ENCODE results near the gene FGFR2. TPM values are rescaled to one million over a fixed set of nuclear protein-coding genes. Genes with fewer than 3 reads are reported as not detected.

The FGFR2 gene
- total RNA-seq, 2 experiments from 2014 or later = 0.14 to 0.22 TPM

DNA sequence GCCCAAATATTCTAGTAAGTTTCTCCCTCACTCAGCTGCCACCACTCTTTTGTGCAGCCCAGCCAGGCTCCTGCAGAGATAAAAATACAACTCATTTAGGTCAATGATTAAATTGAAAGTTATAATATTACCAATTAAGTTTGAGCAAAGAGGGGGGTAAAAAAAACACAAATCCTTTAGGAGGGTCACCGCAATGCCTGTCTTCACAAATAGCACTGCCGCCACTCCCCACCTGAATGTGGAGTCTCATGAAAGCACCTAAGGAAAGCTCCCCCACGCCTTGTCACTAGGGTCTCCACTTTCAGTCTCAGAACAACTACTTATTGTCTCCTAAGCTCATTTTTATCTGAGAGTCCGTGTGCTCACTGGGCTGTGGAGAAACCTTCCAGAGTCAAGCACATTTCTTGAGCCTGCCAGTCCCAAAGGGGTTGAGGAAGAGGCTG lies 148.7 kb downstream of the FGFR2 start:
- intact Hi-C loops (cut with DNase I, micrococcal nuclease) = no loop called here
- Mint-ChIP-seq H3K4me1 (ENCODE audit: low read depth) (no peaks in the 10 kb centered on the region), H3K9me3 (peaks cover 2% of the 10 kb centered on the region), H3K4me3 (no peak overlapping the region), H3K36me3 (ENCODE audit: low read depth) (no peaks in the 10 kb centered on the region), H3K27ac (no peak overlapping the region), H3K27me3 (no peaks in the 10 kb centered on the region)
- DNase-seq (no peak), ATAC-seq (ENCODE audit: poor library complexity) (no peak)
- Histone ChIP-seq H3K27me3 (ENCODE audit: control insufficient read depth in 1 of 2, insufficient read depth in 2 of 2, low read length in 2 of 2) (no peaks in the 10 kb centered on the region), H3K27ac (ENCODE audit: low read depth in 1 of 2, low read length in 2 of 2) (no peak overlapping the region), H3K36me3 (ENCODE audit: insufficient read depth, low read length) (no peaks in the 10 kb centered on the region), H3K9me3 (ENCODE audit: control insufficient read depth in 1 of 2, insufficient read depth in 1 of 2, low read length in 2 of 2) (no peaks in the 10 kb centered on the region), H3K4me1 (ENCODE audit: insufficient read depth, low read length) (no peaks in the 10 kb centered on the region), H3K4me3 (ENCODE audit: low read length) (no peak overlapping the region)
- CTCF ChIA-PET = no interaction called here
- POLR2A ChIA-PET = no interaction called here
- TF ChIP-seq, protein P1, sequence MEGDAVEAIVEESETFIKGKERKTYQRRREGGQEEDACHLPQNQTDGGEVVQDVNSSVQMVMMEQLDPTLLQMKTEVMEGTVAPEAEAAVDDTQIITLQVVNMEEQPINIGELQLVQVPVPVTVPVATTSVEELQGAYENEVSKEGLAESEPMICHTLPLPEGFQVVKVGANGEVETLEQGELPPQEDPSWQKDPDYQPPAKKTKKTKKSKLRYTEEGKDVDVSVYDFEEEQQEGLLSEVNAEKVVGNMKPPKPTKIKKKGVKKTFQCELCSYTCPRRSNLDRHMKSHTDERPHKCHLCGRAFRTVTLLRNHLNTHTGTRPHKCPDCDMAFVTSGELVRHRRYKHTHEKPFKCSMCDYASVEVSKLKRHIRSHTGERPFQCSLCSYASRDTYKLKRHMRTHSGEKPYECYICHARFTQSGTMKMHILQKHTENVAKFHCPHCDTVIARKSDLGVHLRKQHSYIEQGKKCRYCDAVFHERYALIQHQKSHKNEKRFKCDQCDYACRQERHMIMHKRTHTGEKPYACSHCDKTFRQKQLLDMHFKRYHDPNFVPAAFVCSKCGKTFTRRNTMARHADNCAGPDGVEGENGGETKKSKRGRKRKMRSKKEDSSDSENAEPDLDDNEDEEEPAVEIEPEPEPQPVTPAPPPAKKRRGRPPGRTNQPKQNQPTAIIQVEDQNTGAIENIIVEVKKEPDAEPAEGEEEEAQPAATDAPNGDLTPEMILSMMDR (IDR thresholded peaks at IDR 0.05) = no peak

DNA sequence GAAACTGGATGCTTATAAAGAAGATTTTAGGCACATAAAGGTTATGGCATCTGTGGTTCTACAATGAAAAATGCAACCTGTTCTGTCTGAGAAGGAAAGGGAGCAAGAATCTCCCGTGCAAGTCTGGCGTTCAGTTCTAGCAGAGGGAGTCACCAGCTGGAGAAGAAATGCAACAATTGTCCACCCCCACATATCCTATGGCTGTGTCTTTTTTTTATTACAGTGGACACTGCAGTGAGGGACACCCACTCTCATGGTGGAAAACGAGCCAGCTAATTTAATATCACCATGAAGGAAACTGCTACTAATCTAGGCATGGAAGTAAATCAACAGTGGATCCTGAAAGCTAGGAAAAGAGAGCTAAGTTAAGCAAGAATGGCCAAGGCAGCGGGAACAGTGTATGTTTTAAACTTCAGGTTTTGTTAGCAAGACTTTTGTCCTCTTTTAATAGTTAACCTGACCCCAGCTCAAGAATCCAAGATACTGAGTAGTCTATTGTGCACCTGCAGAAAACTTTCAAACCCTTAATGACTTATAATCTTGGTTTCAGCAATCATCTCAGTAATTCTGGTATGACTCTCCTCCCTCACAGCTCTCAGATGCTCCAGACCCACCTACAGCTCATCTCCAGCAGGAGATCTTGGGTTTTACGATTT lies 149.3 kb downstream of the FGFR2 start:
- DNase-seq = no peak
- TF ChIP-seq, protein P1 (IDR thresholded peaks at IDR 0.05) = no peak
- Histone ChIP-seq H3K4me1 (ENCODE audit: insufficient read depth, low read length) (no peaks in the 10 kb centered on the region), H3K27ac (ENCODE audit: low read depth in 1 of 2, low read length in 2 of 2) (no peak overlapping the region), H3K36me3 (ENCODE audit: insufficient read depth, low read length) (no peaks in the 10 kb centered on the region), H3K27me3 (ENCODE audit: control insufficient read depth in 1 of 2, insufficient read depth in 2 of 2, low read length in 2 of 2) (no peaks in the 10 kb centered on the region), H3K4me3 (ENCODE audit: low read length) (no peak overlapping the region), H3K9me3 (ENCODE audit: control insufficient read depth in 1 of 2, insufficient read depth in 1 of 2, low read length in 2 of 2) (no peaks in the 10 kb centered on the region)
- H3K9me3 Mint-ChIP-seq = peaks cover 2% of the 10 kb centered on the region
- no peak overlapping the region for H3K27ac Mint-ChIP-seq
- H3K36me3 Mint-ChIP-seq (ENCODE audit: low read depth) = no peaks in the 10 kb centered on the region
- no peak overlapping the region for H3K4me3 Mint-ChIP-seq
- H3K4me1 Mint-ChIP-seq (ENCODE audit: low read depth) = no peaks in the 10 kb centered on the region
- intact Hi-C loops (cut with DNase I, micrococcal nuclease) = no loop called here
- no peaks in the 10 kb centered on the region for H3K27me3 Mint-ChIP-seq
- ChIA-PET CTCF (no interaction called here), POLR2A (no interaction called here)
- ATAC-seq (ENCODE audit: poor library complexity) = no peak

DNA sequence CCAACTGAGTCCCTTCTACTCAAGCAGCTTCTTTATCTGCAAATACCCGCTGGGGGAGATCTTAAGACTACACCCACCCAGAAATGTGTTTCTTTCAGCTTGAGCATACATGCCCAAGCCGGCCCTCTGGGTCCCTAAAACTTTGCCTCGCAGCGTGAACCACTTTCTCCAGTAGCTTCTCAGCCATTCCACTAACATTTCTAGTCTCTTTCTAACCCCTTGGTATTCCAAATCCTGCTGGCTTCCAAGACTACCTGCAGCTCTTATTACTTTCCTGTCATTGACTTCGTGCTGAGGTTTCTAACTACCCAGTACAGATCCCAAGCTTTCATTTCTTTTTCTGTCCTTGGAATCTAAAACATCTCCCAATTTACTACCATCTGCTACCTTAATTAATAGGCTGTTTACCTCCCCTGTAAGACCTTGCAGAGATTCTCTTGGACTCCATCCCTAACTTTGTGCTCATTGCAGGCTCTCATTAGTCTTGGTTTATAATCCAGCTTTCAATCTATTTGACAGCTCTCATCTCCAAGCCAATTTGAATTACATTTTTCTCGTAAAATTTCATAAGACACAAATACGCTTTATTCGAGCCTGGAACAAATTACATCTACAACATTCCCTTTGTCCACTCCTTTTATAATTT lies 153.6 kb downstream of the FGFR2 start:
- H3K36me3 ChIP-seq (ENCODE audit: insufficient read depth, low read length) = no peaks in the 10 kb centered on the region
- H3K27me3 Mint-ChIP-seq = no peaks in the 10 kb centered on the region
- DNase-seq (no peak), ATAC-seq (ENCODE audit: poor library complexity) (no peak)
- H3K27ac Mint-ChIP-seq = no peak overlapping the region
- intact Hi-C loops (cut with DNase I, micrococcal nuclease) = no loop called here
- H3K36me3 Mint-ChIP-seq (ENCODE audit: low read depth) = no peaks in the 10 kb centered on the region
- H3K4me1 Mint-ChIP-seq (ENCODE audit: low read depth) = no peaks in the 10 kb centered on the region
- no peak overlapping the region for H3K4me3 ChIP-seq (ENCODE audit: low read length)
- H3K9me3 Mint-ChIP-seq = no peaks in the 10 kb centered on the region
- no peak overlapping the region for H3K27ac ChIP-seq (ENCODE audit: low read depth in 1 of 2, low read length in 2 of 2)
- H3K27me3 ChIP-seq (ENCODE audit: control insufficient read depth in 1 of 2, insufficient read depth in 2 of 2, low read length in 2 of 2) = no peaks in the 10 kb centered on the region
- H3K4me1 ChIP-seq (ENCODE audit: insufficient read depth, low read length) = no peaks in the 10 kb centered on the region
- no peaks in the 10 kb centered on the region for H3K9me3 ChIP-seq (ENCODE audit: control insufficient read depth in 1 of 2, insufficient read depth in 1 of 2, low read length in 2 of 2)
- CTCF ChIA-PET = no interaction called here
- POLR2A ChIA-PET = no interaction called here
- no peak overlapping the region for H3K4me3 Mint-ChIP-seq
- TF ChIP-seq, protein P1 (IDR thresholded peaks at IDR 0.05) = no peak

Measured in CD4-positive, alpha-beta T cell (primary cell).